Esophagus squamous epithelium (tissue), 4 donors: Measurements from ENCODE around the gene CPNE4.

ENCODE experiments used
- CTCF ChIP-seq, 6 experiments: fragments of 450-650 bp in 4 of 6; fragments of 200-600 bp in 2 of 6; sonication (generic) in 2 of 6; IDR thresholded peaks; one replicate each; pipeline ENCODE4 v1.5.1; 2016 to 2019; ENCODE audit warnings: antibody characterized with exemption in 6 of 6, mild to moderate bottlenecking in 4 of 6, moderate library complexity in 4 of 6
- POLR2A ChIP-seq, 4 donors: fragments of 450-650 bp; IDR thresholded peaks; one replicate each; pipeline ENCODE4 v1.6.1; 2017; ENCODE audit warnings: antibody characterized with exemption in 4 of 4, mild to moderate bottlenecking in 4 of 4, moderate library complexity in 3 of 4

GRCh38 chr3:132014105-132014504, 20.7 kb downstream of the CPNE4 start:
- TF ChIP-seq CTCF (IDR thresholded peaks at IDR 0.05) (no peak), POLR2A (IDR thresholded peaks at IDR 0.05) (no peak)
